Osteoblast (primary cell): ENCODE results near the gene RNMT. TPM values are rescaled to one million over a fixed set of nuclear protein-coding genes. Genes with fewer than 3 reads are reported as not detected.

Experiments
- DNase-seq: peaks from one replicate; pipeline ENCODE4 v3.0.0; 2011; ENCODE audit warnings: low spot score, mixed read lengths; ENCODE audit not compliant: insufficient read length; ENCODE audit errors: missing footprints
- H2AFZ ChIP-seq: 2 replicates; pipeline ENCODE4 v1.6.0; 2011; ENCODE audit warnings: mild to moderate bottlenecking, low read length
- H3K27ac ChIP-seq: 2 replicates; pipeline ENCODE4 v1.5.1; 2011; ENCODE audit warnings: mild to moderate bottlenecking, low read depth, low read length, moderate library complexity
- H3K27me3 ChIP-seq: 2 replicates; pipeline ENCODE4 v1.6.0; 2012; ENCODE audit warnings: mild to moderate bottlenecking, control low read depth, inconsistent platforms, low read length, moderate library complexity; ENCODE audit not compliant: insufficient read depth
- H3K36me3 ChIP-seq: 2 replicates; pipeline ENCODE4 v1.5.1; 2011; ENCODE audit warnings: mild to moderate bottlenecking, low read length, control low read depth, moderate library complexity; ENCODE audit not compliant: insufficient read depth
- H3K4me1 ChIP-seq: 2 replicates; pipeline ENCODE4 v1.5.1; 2011; ENCODE audit warnings: mild to moderate bottlenecking, low read length, control low read depth, moderate library complexity; ENCODE audit not compliant: insufficient read depth
- H3K4me2 ChIP-seq: 2 replicates; pipeline ENCODE4 v1.6.0; 2011; ENCODE audit warnings: mild to moderate bottlenecking, low read length; ENCODE audit not compliant: insufficient read depth
- H3K4me3 ChIP-seq: fragments of 200-600 bp; sonication (generic); 3 replicates; pipeline ENCODE4 v1.5.1; 2012; ENCODE audit warnings: mild to moderate bottlenecking, low read length, inconsistent platforms; ENCODE audit not compliant: insufficient read depth
- H3K79me2 ChIP-seq: 2 replicates; pipeline ENCODE4 v1.6.0; 2012; ENCODE audit warnings: mild to moderate bottlenecking, low read length, control low read depth, inconsistent platforms; ENCODE audit not compliant: insufficient read depth
- H3K9me3 ChIP-seq: 2 replicates; pipeline ENCODE4 v1.5.1; 2011; ENCODE audit warnings: low read depth, low read length, control low read depth
- H4K20me1 ChIP-seq: 2 replicates; pipeline ENCODE4 v1.6.0; 2012; ENCODE audit warnings: mild to moderate bottlenecking, low read length, control low read depth; ENCODE audit not compliant: insufficient read depth
- CTCF ChIP-seq: IDR thresholded peaks from 2 replicates; pipeline ENCODE4 v1.5.1; 2011; ENCODE audit warnings: mild to moderate bottlenecking, low read depth, low read length, moderate library complexity; ENCODE audit errors: extremely low read depth
- total RNA-seq: library from RNA; depleted of rRNA; stranded (reverse); fragments of >200 nt; gene quantifications from 2 replicates; pipeline ENCODE4 v1.2.3, GENCODE V29; 2012

Gene RNMT
- total RNA-seq, 1 donor = 35.8 TPM

GRCh38 chr18:13720847-13721246, 5.6 kb upstream of the RNMT start:
- Histone ChIP-seq H3K4me1 (peaks cover 14% of the 10 kb centered on the region), H3K4me3 (no peak overlapping the region), H2AFZ (no peak overlapping the region), H3K27me3 (no peaks in the 10 kb centered on the region), H3K27ac (no peak overlapping the region), H4K20me1 (peaks cover 28% of the 10 kb centered on the region), H3K79me2 (peaks cover 96% of the 10 kb centered on the region), H3K4me2 (no peak overlapping the region), H3K9me3 (no peaks in the 10 kb centered on the region), H3K36me3 (no peaks in the 10 kb centered on the region)
- TF ChIP-seq CTCF = no peak
- no peak for DNase-seq

GRCh38 chr18:13725566-13726231, 774 bp upstream of the RNMT start:
- DNase-seq = peak; percentile 73
- Histone ChIP-seq H3K9me3 (no peaks in the 10 kb centered on the region), H3K36me3 (no peaks in the 10 kb centered on the region), H3K4me1 (peaks cover 22% of the 10 kb centered on the region), H3K79me2 (peaks cover 97% of the 10 kb centered on the region), H3K4me2 (peak overlapping the region; percentile 99), H4K20me1 (peaks cover 24% of the 10 kb centered on the region), H3K27ac (peak overlapping the region; percentile 98), H2AFZ (peak overlapping the region; percentile 93), H3K4me3 (peak overlapping the region; percentile 99), H3K27me3 (no peaks in the 10 kb centered on the region)
- TF ChIP-seq CTCF = no peak

- peak overlapping the region; percentile 99 for H3K4me2 ChIP-seq
- H2AFZ ChIP-seq = peak overlapping the region; percentile 99
- H3K27me3 ChIP-seq = no peaks in the 10 kb centered on the region
- DNase-seq = peak; percentile 76
- peak overlapping the region; percentile 99 for H3K4me3 ChIP-seq
- H3K9me3 ChIP-seq = no peaks in the 10 kb centered on the region
- no peaks in the 10 kb centered on the region for H3K36me3 ChIP-seq
- no peak for TF ChIP-seq CTCF
- peak overlapping the region; percentile 98 for H3K27ac ChIP-seq
- H4K20me1 ChIP-seq = peaks cover 19% of the 10 kb centered on the region
- peaks cover 22% of the 10 kb centered on the region for H3K4me1 ChIP-seq
- peaks cover 94% of the 10 kb centered on the region for H3K79me2 ChIP-seq
Observed at GRCh38 chr18:13726972-13727331, 479 bp downstream of the RNMT start.

- H3K79me2 ChIP-seq = peaks cover 76% of the 10 kb centered on the region
- DNase-seq = no peak
Observed at GRCh38 chr18:13730481-13730880, 4.0 kb downstream of the RNMT start.

More at GRCh38 chr18:13730481-13730880, 4.0 kb downstream of the RNMT start:
- no peak overlapping the region for H3K4me3 ChIP-seq
- TF ChIP-seq CTCF = no peak
- peaks cover 12% of the 10 kb centered on the region for H3K36me3 ChIP-seq
- H3K27me3 ChIP-seq = no peaks in the 10 kb centered on the region
- H3K4me2 ChIP-seq = no peak overlapping the region
- no peak overlapping the region for H2AFZ ChIP-seq
- peaks cover 19% of the 10 kb centered on the region for H4K20me1 ChIP-seq
- H3K4me1 ChIP-seq = peaks cover 11% of the 10 kb centered on the region
- H3K27ac ChIP-seq = no peak overlapping the region
- no peaks in the 10 kb centered on the region for H3K9me3 ChIP-seq
